Amniotic stem cell (primary cell): ENCODE measurements around the gene PIK3R4.

ENCODE experiments used
- DNase-seq: peaks from one replicate; lab custom pipeline; 2025; lab: John Stamatoyannopoulos, UW

Gene PIK3R4

GRCh38 chr3:130746246-130747039 is at the start of gene PIK3R4:
PIK3R4 (minus strand) TSS chr3:130746829; CDS start chr3:130745218, 1,611 bp downstream.
- peak; percentile 96 for DNase-seq

DNA sequence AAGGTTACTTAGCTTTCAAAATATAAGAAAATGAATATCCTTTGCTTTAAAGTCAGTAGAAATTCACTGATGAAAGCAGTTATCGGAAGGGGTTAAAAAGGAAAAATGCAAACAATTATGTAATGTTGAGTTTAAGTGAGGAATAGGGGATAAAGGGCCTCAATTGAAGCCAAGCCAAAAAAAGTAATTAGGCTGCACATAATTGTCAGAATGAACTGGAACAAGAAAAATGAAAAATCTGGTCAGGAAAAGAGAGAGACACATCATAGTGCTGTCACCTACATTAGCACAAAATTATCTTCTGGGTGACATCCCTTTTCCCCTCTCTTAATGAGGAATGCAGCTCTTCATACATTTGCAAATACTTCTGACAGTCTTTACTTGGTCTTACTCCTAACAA is 48.8 kb upstream of the PIK3R4 start:
- no peak for DNase-seq

GRCh38 chr3:130792246-130792645 is 45.6 kb upstream of the PIK3R4 start:
- DNase-seq: no peak

DNA sequence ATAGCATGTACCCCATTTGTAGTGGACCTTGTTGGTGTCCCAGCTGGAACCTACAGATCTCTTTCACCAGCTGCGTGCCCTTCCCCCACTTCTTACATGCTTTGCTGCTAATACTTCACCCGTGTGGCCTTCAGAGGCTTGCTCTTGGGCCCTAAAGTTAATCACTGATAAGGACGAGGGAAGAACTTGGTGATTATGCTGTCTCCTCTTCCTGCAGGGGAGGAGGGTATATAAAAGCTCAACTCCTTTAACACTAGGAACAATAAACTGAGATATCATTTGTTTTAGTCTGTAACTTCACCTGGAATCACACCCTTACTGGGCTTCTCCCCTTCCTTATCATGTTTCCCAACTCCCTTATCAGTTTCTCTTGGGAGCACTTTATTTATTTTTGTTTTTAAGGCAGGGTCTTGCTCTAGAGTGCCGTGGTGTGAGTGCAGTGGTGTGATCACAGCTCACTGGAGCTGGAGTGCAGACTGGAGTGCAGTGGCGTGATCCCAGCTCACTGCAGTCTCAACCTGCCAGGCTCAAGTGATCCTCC is 43.2 kb upstream of the PIK3R4 start:
- DNase-seq: no peak

DNA sequence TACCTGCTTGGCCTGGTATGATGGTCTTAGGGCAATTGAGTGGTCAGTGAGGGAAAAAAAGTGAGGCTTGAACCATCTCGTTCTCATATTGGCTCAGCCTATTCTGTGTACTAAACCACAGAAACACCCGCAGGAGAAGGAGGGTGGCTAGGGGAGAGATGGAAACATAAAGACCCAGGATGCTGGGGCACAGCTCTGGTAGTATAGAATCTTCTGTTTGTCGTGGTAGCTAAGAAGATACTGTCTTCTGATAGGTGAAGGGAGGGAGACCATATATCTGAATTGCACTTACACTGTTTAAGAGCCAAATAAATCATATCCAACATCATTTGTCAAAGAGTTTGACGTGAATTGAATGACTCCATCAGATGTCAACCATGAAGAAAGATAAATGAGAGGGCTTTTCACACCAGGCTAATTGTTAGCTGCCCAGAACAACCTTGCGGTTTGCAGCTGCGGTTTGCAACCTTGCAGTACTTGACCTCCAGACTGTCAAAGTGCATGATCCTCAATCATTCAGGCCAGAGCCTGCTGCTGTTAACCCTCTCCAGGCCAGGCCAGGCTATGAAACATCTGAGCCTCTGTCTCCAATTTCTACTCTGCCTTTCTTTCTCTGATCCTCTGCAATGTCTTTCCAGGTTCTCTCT is 40.9 kb upstream of the PIK3R4 start:
- DNase-seq: no peak

DNA sequence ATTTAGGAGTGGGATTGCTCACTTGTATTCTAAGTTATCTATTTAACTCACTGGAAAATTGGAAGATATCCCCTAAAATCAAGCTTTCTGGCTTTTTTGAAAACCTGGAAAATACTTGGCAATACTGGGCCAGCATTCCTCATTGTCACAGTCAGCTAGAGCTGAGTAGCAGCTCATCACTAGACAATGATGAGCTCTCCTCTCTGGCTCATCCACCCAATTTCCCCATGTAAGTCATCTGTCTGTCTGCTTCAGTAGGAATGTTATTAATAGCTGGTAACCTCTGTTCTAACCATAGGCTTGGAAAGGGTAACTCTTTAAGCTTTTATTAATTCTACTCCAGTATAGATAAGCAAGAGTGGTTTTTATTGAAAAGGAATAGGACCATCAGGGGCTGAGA is 39.7 kb upstream of the PIK3R4 start:
- no peak for DNase-seq

DNA sequence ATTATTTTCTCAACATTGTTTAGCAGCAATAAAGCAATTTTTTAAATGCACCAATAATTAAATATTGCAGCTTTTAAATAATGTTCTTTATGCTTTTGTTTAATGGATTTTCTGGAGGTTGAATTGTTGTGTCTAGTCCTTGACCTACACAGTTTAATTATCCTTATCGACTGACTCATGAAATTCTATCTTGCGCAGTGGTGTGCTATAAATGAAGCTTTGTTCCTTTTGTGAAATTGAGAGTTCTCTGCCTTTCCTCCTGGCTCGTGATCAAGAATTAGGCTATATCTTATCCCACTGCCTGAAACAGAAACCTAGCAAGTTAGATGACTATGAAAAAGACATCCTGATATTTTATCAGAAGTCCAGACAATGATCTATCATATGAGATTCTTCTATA is 37.0 kb upstream of the PIK3R4 start:
- DNase-seq: no peak

GRCh38 chr3:130779486-130779885 is 32.9 kb upstream of the PIK3R4 start:
- DNase-seq: no peak

GRCh38 chr3:130779031-130779430 is 32.4 kb upstream of the PIK3R4 start:
- no peak for DNase-seq

DNA sequence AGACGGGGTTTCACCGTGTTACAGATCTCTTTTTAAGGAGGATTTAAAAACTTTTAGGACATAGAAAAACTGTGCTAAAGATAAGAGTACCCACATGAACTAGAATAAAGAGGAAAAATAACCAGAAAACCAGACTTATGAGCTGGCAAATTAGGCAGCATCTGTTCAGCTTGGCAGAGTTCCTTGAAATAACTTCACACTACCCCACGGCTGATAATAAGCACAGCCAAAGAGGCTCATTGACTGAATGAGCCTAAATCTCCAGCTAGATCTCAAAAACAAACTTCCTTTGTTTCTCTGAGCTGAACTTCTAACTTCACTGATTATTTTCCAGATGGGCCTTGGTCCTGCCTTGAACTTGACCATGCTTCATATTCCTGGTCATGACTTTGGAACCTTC is 26.7 kb upstream of the PIK3R4 start:
- no peak for DNase-seq

GRCh38 chr3:130772129-130772528 is 25.5 kb upstream of the PIK3R4 start:
- DNase-seq: no peak

DNA sequence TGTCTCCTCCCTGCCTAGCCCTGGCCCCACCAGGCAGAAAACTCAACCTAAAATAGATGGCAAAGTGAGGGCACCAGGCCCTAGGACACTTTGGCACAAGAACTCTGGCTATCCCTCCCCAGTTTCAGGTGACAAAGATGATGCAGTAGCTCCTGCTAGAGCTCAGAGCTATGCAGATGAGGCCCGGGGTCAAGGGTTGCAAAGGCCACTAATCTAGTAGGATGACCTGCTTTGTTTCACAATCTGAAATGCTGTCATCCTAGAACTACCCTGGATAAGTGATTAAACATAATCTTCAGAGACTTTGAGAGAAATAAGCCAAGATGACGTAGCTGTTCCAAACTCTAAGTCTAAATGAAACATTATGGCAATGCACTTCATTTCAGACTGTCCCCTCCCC is 24.0 kb upstream of the PIK3R4 start:
- no peak for DNase-seq

DNA sequence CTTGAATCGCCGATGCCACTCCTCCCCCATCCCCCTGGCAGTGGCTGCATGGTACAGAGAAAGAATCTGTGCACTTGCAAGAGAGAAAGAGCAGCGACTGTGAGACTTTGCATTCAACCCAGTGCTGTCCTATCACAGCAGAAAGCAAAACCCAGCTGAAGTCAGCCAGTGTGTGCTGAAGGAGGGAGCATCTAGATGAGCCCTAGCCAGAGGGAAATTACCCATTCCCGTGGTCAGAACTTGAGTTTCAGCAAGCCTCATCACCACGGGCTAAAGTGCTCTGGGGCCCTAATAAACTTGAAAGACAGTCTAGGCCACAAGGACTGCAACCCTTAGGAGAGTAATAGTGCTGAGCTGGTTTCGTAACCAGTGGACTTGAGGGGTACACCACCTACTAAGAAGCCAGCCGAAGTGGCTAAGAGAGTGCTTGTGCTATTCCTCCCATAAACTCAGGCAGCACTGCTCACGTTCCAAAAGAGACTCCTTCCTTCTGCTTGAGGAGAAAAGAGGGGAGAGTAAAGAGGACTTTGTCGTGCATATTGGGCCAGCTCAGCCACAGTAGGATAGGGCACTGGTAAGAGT is 15.2 kb upstream of the PIK3R4 start:
- DNase-seq: no peak

DNA sequence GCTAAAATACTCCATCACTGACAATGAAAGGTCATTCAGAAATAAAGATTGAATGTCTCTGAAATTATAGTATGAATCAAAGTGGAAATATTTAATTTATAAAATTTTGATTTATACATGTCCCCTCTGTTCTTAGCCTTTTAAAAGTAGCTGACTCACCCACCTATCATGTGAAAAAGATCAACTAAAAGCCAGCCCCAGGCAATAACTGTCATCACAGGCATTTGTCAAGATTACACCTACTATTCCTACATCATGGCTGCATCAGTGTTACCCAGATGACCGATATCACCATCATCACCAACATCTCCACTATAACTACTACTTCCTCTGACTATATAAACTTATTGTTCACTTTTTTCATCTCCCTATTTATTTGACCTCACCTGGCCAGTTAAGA is 14.3 kb upstream of the PIK3R4 start:
- DNase-seq: no peak

DNA sequence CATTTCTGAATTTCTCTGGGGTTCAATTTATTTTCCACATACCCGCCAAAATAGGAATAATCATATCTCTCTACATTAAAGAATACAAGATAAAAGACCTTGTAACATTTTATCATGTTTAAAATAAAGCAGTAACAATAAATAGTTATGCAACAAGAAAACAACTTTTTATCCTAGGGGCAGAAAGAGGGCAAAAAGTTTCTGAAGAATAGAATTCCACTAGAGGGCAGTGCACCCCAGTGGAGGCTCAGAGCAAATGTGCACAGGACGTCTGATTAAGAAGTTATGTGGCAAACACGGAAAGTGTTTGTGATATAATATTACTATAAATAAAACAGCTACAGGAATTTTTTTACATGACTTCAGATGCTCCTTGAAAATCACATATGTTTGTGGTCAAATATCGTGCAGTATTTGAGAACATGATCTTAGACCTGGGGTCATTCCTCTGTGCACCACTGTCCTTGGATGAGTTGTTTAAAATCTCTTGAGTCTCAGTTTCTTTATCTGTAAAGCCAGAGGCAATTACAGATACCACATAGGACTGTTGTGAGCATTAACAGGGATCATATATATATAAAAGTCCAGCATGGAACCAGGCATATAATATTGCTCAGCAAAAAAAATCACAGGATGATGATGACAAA is 13.2 kb upstream of the PIK3R4 start:
- peak; percentile 20 for DNase-seq

DNA sequence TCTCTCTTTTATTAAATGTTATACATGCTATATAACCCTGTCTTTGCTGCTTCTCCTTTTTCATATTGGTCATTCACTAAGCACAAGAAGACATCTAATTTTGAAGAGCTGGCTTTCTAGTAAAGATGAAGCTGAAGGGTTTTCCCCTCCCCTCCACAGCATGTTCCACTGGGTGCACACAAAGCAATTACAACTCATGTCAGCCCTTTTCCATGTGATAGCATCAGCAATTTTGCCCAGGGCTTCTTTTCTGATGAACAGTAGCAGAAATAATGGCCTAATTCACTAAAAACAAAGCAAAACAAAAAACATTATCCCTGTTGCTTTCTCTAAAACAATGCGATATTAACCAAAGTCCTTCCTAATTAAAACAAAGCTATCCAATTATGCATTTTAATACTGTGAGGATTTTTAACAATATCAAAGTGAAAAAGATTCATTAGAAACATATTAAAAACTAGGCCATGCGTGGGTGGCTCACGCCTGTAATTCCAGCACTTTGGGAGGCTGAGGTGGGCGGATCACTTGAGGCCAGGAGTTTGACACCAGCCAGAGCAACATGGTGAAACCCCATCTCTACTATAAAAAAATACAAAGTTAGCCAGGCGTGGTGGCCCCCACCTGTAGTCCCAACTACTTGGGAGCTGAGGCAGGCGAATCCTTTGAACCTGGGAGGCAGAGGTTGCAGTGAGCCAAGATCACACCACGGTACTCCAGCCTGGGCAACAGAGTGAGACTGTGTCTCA is 12.2 kb upstream of the PIK3R4 start:
- no peak for DNase-seq

- DNase-seq: no peak
Observed at GRCh38 chr3:130757611-130758150, 11.1 kb upstream of the PIK3R4 start.

DNA sequence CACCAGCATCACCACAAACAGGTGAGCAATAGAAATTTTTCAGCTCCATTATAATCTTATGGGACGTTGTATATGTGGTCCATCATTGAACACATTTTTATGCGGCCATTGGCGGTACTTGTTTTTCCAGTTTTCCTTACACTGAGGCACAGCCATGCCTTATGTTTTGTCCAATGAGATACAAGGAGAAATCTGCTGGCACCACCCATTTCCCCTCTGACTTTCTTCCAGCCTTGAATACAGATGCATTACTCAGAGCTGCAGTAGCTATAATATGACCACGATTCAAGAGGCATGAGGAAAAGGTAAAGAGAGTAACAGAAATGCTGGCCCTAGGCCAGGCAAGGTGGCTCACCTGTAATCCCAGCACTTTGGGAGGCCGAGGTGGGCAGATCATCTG is 9.0 kb upstream of the PIK3R4 start:
- no peak for DNase-seq

- DNase-seq: no peak
Observed at GRCh38 chr3:130748981-130749380, 2.4 kb upstream of the PIK3R4 start.

GRCh38 chr3:130748467-130748861 is 1.8 kb upstream of the PIK3R4 start:
- DNase-seq: no peak

DNA sequence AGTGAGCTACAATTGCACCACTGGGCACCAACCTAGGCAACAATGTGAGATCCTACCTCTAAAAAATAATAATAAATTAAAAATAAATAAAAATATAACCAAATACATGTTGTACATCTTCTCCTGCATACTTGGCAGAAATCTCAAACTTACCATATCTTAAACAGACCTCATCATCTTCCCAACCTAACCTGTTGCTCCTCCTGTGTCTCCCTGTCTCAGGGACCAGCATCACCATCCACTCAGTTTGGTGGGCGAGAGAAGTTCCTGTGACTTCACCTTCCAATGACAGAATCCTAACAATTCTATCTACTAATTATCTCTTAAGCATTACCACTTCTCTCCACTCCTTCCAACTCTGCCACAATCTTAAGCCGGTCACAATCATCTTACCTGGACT is 3.3 kb downstream of the PIK3R4 start:
- DNase-seq: no peak
